ENCODE data around the gene AK5. TPM values are rescaled to one million over a fixed set of nuclear protein-coding genes. Genes with fewer than 3 reads are reported as not detected.

The AK5 gene
- total RNA-seq, 1 experiment from 2014 or later, result 3.0 TPM

GRCh38 chr1:77253211-77253610 lies 28.6 kb upstream of the AK5 start:
- no peaks in the 10 kb centered on the region for H3K4me1 ChIP-seq (ENCODE audit: control insufficient read depth, insufficient read depth, low read length)
- intact Hi-C loops (cut with micrococcal nuclease; ENCODE audit: unreplicated experiment), result no loop called here
- TF ChIP-seq SIN3A (IDR thresholded peaks at IDR 0.05; ENCODE audit: borderline replicate concordance, insufficient read depth, low read depth, low read length), result no peak
- TF ChIP-seq REST (IDR thresholded peaks at IDR 0.05; ENCODE audit: insufficient read depth in 1 of 2, low read depth in 2 of 2, low read length in 1 of 2), result no peak
- TF ChIP-seq POLR2AphosphoS5 (IDR thresholded peaks at IDR 0.05; ENCODE audit: low read depth, low read length), result no peak
- TF ChIP-seq CTCF (IDR thresholded peaks at IDR 0.05), result no peak
- TF ChIP-seq TCF7L2 (IDR thresholded peaks at IDR 0.05; ENCODE audit: low read depth, low read length), result no peak
- DNase-seq (ENCODE audit: low read depth, low spot score), result no peak
- no peak overlapping the region for H3K4me3 ChIP-seq (ENCODE audit: low read depth in 2 of 2, low read length in 2 of 2)
- H3K9me3 ChIP-seq (ENCODE audit: control insufficient read depth, insufficient read depth, low read depth, low read length), result 0 out of 2 replicates have a peak, but pooled peaks cover 4% of the 10 kb centered on the region
- in situ Hi-C loops (cut with HindIII; ENCODE audit: low pct_unique_long_range_greater_than_20kb, low sequenced_read_pairs), result no loop called here
- no TSS peak for BruUV-seq (replicated peaks)
- H3K36me3 ChIP-seq (ENCODE audit: control insufficient read depth, insufficient read depth, low read length), result no peaks in the 10 kb centered on the region
- no peak overlapping the region for H3K27ac ChIP-seq (ENCODE audit: low read length)
- CTCF ChIA-PET, result no interaction called here
- no peaks in the 10 kb centered on the region for H3K27me3 ChIP-seq (ENCODE audit: control insufficient read depth, insufficient read depth, low read length)
- POLR2A ChIA-PET, result no interaction called here
- ATAC-seq, result no peak

GRCh38 chr1:77263708-77264107 lies 18.1 kb upstream of the AK5 start:
- in situ Hi-C loops (cut with HindIII; ENCODE audit: low pct_unique_long_range_greater_than_20kb, low sequenced_read_pairs), result no loop called here
- DNase-seq (ENCODE audit: low read depth, low spot score) (no peak), ATAC-seq (no peak)
- H3K9me3 ChIP-seq (ENCODE audit: control insufficient read depth, insufficient read depth, low read depth, low read length), result no peaks in the 10 kb centered on the region
- BruUV-seq (replicated peaks), result no TSS peak
- ChIA-PET POLR2A (no interaction called here), CTCF (no interaction called here)
- H3K36me3 ChIP-seq (ENCODE audit: control insufficient read depth, insufficient read depth, low read length), result no peaks in the 10 kb centered on the region
- H3K4me1 ChIP-seq (ENCODE audit: control insufficient read depth, insufficient read depth, low read length), result no peaks in the 10 kb centered on the region; the same call in 1 of the 2 replicates
- H3K4me3 ChIP-seq (ENCODE audit: low read depth in 2 of 2, low read length in 2 of 2), result no peak overlapping the region
- TF ChIP-seq CTCF (IDR thresholded peaks at IDR 0.05) (no peak), TCF7L2 (IDR thresholded peaks at IDR 0.05; ENCODE audit: low read depth, low read length) (no peak), REST (IDR thresholded peaks at IDR 0.05; ENCODE audit: insufficient read depth in 1 of 2, low read depth in 2 of 2, low read length in 1 of 2) (no peak), POLR2AphosphoS5 (IDR thresholded peaks at IDR 0.05; ENCODE audit: low read depth, low read length) (no peak), SIN3A (IDR thresholded peaks at IDR 0.05; ENCODE audit: borderline replicate concordance, insufficient read depth, low read depth, low read length) (no peak)
- no peak overlapping the region for H3K27ac ChIP-seq (ENCODE audit: low read length)
- H3K27me3 ChIP-seq (ENCODE audit: control insufficient read depth, insufficient read depth, low read length), result peaks cover 2% of the 10 kb centered on the region; the same call in 1 of the 2 replicates
- intact Hi-C loops (cut with micrococcal nuclease; ENCODE audit: unreplicated experiment), result no loop called here
